A549 (cell line): ENCODE measurements around the gene IL17REL. TPM values are rescaled to one million over a fixed set of nuclear protein-coding genes. Genes with fewer than 3 reads are reported as not detected.
"Not testable (repeated sequence)": the region's sequence is repeated elsewhere in the genome, so short reads cannot be mapped to it uniquely, and the experiment has no call there.

ENCODE experiments used
- ATAC-seq, 2 experiments: fragments of 200-7000 bp in 1 of 2; fragments of >200 bp in 1 of 2; cut with Nextera tagmentation in 1 of 2; cut with Tn5 transposase in 1 of 2; 3 replicates each; pipeline versions ENCODE4 v1.8.0 to v1.9.1; 2018 to 2020; ENCODE audit warnings: mild to moderate bottlenecking in 1 of 2, moderate library complexity in 1 of 2
- CTCF ChIA-PET: fragments of 300-600 bp; sonication (Branson Sonifier 250); formaldehyde crosslinking; extraction: SDS; loops from one replicate; lab custom pipeline; 2021; ENCODE audit warnings: antibody characterized with exemption, inconsistent platforms; lab: Yijun Ruan, JAX
- POLR2A ChIA-PET: fragments of 350-600 bp; formaldehyde crosslinking; extraction: SDS; loops from one replicate; lab custom pipeline; 2021; ENCODE audit warnings: antibody characterized with exemption, inconsistent platforms; lab: Yijun Ruan, JAX
- DNase-seq, 2 experiments: peaks; one replicate each; pipeline versions ENCODE4 v3.0.0 to v3.0.0-alpha.2; 2011 to 2016; ENCODE audit warnings: low read depth in 1 of 2, low spot score in 1 of 2
- FAIRE-seq: peaks from 2 replicates; lab custom pipeline; 2011; peaks lifted over from hg19 to GRCh38; lab: Jason Lieb, UNC
- H3K27ac ChIP-seq, 2 experiments: fragments of >200 bp; sonication (Bioruptor Twin); formaldehyde crosslinking; 3 replicates each; pipeline ENCODE4 v1.5.1; 2016 to 2017
- H3K4me1 ChIP-seq: fragments of >200 bp; sonication (Bioruptor Twin); formaldehyde crosslinking; 3 replicates; pipeline ENCODE4 v1.6.1; 2016
- H3K4me2 ChIP-seq: fragments of >200 bp; sonication (Bioruptor Twin); formaldehyde crosslinking; 3 replicates; pipeline ENCODE4 v1.6.1; 2016
- H3K4me3 ChIP-seq: fragments of >200 bp; sonication (Bioruptor Twin); formaldehyde crosslinking; 3 replicates; pipeline ENCODE4 v1.5.1; 2016
- H3K9me3 ChIP-seq: fragments of >200 bp; sonication (Bioruptor Twin); formaldehyde crosslinking; 3 replicates; pipeline ENCODE4 v1.6.1; 2016
- CEBPB ChIP-seq, 2 experiments: fragments of >200 bp in 1 of 2; sonication (Bioruptor Twin) in 1 of 2; formaldehyde crosslinking in 1 of 2; IDR thresholded peaks; 2 replicates each; pipeline ENCODE4 v1.6.1; 2012 to 2016
- GATA3 ChIP-seq: IDR thresholded peaks from 2 replicates; pipeline ENCODE4 v1.6.1; 2012; ENCODE audit warnings: borderline replicate concordance
- MAFK ChIP-seq: fragments of 450-650 bp; IDR thresholded peaks from 2 replicates; pipeline ENCODE4 v1.6.1; 2014; ENCODE audit not compliant: partially characterized antibody
- PHF8 ChIP-seq: fragments of 200-600 bp; sonication (generic); IDR thresholded peaks from 2 replicates; pipeline ENCODE4 v1.6.1; 2016; ENCODE audit warnings: low read depth, mild to moderate bottlenecking, antibody characterized with exemption, moderate library complexity, borderline replicate concordance
- RCOR1 ChIP-seq: fragments of 150-350 bp; IDR thresholded peaks from 2 replicates; pipeline ENCODE4 v1.6.1; 2014; ENCODE audit warnings: antibody characterized with exemption, low read length, low read depth
- RNF2 ChIP-seq: fragments of 200-600 bp; sonication (generic); IDR thresholded peaks from 2 replicates; pipeline ENCODE4 v1.6.1; 2016; ENCODE audit warnings: low read depth, mild to moderate bottlenecking, antibody characterized with exemption, moderate library complexity, borderline replicate concordance
- ZC3H11A ChIP-seq: fragments of 450-650 bp; IDR thresholded peaks from 2 replicates; pipeline ENCODE4 v1.6.1; 2014; ENCODE audit warnings: antibody characterized with exemption, mild to moderate bottlenecking
- WGBS: methylation state at CpG from one replicate; pipeline ENCODE4 v1.1.6; 2017; ENCODE audit errors: missing lambda C conversion rate; 5-methylcytosine and 5-hydroxymethylcytosine counted together
- polyA plus RNA-seq, 4 experiments: library from polyadenylated mRNA; depleted of rRNA in 3 of 4; stranded (reverse); fragments of >200 nt; fragmentation: RNase III in 1 of 4; extraction: RNeasy Plus Mini Kit Qiagen cat#74134 plus additional on column Dnase treatment in 1 of 4; gene quantifications; 2 replicates in 3 of 4; 3 replicates in 1 of 4; pipeline ENCODE4 v1.2.3, GENCODE V29; 2011 to 2017
- TF ChIP-seq, protein P1 (sequence below): fragments of >200 bp; sonication (Bioruptor Twin); formaldehyde crosslinking; IDR thresholded peaks from 3 replicates; pipeline ENCODE4 v1.5.1; 2016

The IL17REL gene
- polyA plus RNA-seq, 2 of the 4 experiments (the other 2 are of a cell fraction): 0.06 TPM; not detected in 1

DNA sequence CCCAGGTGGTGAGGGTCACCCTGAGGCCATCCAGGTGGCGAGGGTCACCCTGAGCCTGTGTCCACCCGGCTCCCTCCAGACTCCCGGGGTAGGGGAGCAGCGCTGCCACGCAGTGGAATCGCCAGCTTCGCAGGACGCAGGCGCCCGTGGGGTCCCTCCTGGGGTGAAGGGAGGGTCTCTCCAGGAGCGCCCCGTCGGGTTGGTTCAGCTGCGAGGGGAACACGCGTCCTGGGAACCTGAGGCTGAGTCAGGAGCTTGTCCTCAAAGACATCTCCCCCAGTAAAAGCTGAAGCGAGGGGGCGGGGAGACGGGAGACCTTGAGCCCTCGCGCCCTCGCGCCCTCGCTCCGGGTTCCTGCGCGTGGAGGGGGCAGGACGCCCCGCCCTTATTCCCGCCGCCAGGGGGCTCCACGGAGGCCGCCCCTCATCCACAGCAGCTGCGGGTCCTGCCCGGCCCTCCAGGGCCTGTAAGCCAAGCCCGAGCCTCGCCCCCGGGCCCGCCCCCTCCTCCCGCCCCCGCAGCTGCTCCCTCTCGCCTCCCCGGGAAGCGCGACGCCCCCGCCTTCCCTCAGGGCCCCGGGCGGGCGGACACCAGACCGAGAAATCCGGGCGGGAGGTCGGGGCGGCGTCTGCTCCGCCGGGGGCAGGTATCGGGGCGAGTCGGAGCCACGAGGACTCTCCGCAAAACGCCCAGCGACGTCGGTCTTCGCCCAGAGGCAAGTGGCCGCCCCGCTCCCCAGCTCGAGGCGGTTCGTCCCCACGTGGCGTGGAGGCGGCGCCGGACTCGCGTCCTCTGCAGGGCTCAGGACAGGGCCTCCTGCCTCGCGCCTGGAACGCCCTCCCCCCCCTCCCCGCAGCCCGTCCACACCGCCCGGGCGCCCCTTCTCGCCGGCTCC lies 29.2 kb downstream of the IL17REL start:
- Histone ChIP-seq H3K4me1 (no peaks in the 10 kb centered on the region), H3K4me2 (peak overlapping the region; percentile 67), H3K27ac (peak overlapping the region; percentile 30 to 71; a peak in 3 of 6 replicates), H3K4me3 (peak overlapping the region; percentile 29), H3K9me3 (peaks cover 26% of the 10 kb centered on the region)
- FAIRE-seq (no peak), DNase-seq (no peak), ATAC-seq (peak in 1 of 2 experiments; percentile 69; a peak in 4 of 6 replicates)
- ChIA-PET CTCF (interaction anchor here (1.1 to 2.6 kb wide), 6 partner anchors 10 to 47 kb away, joined by 3 to 13 read pairs (median 4); no protein-coding TSS in a partner anchor), POLR2A (interaction anchor here (0.7 kb wide), 1 partner anchor 13 kb away, joined by 3 read pairs; no protein-coding TSS in a partner anchor)
- WGBS: 75% methylated on average over 19 of the region's 90 CpGs
- TF ChIP-seq RCOR1: no peak
- TF ChIP-seq, protein P1, sequence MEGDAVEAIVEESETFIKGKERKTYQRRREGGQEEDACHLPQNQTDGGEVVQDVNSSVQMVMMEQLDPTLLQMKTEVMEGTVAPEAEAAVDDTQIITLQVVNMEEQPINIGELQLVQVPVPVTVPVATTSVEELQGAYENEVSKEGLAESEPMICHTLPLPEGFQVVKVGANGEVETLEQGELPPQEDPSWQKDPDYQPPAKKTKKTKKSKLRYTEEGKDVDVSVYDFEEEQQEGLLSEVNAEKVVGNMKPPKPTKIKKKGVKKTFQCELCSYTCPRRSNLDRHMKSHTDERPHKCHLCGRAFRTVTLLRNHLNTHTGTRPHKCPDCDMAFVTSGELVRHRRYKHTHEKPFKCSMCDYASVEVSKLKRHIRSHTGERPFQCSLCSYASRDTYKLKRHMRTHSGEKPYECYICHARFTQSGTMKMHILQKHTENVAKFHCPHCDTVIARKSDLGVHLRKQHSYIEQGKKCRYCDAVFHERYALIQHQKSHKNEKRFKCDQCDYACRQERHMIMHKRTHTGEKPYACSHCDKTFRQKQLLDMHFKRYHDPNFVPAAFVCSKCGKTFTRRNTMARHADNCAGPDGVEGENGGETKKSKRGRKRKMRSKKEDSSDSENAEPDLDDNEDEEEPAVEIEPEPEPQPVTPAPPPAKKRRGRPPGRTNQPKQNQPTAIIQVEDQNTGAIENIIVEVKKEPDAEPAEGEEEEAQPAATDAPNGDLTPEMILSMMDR: peak; percentile 18; the same call in 2 of the 3 replicates

DNA sequence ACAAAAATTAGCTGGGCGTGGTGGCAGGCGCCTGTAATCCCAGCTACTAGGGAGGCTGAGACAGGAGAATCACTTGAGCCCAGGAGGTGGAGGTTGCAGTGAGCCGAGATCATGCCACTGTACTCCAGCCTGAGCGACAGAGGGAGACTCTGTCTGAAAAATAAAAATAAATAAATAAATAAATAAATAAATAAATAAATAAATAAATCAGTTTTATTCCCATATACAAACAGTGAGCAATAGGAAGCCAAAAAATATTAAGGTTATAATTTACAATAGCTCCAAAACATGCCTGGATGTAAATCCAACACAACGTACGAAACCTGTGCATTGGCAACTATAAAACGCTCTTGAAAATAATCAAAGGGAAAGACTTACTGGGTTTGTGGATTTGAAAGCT lies 30.8 kb downstream of the IL17REL start:
- CTCF ChIA-PET: interaction anchor here (0.8 to 2.6 kb wide), 5 partner anchors 11 to 49 kb away, joined by 3 to 13 read pairs (median 3); no protein-coding TSS in a partner anchor

DNA sequence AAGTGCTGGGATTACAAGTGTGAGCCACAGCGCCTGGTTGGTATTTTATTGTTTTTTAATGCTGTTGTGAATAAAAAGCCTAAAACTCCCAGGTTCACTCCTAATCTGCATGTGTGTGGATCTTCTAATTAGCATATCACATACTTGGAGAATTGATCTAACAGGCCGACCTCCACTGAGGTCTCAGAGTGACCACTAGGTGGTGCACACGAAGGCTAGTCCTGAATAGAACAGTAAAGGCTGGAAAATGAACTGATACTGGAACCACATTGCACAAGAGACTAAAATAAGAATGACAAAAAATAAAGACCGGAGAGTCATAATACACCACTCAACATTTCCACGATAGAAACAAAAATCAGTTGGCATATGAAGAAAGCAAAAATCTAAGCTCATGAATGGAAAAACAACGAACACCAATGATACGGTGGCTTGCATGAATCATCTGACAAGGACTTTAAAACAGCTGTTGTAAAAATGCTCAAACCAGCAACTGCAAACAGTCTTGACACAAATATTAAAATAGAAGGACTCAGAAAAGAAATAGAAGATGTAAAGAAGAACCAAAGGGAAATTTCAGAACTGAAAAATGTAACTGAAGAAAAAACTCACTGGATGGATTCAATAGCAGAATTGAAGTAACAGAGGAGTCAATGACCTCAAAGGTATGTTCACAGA lies 32.8 kb downstream of the IL17REL start:
- CTCF ChIA-PET: interaction anchor here (0.7 to 2.0 kb wide), 3 partner anchors 11 to 18 kb away, joined by 3 to 10 read pairs (median 5); no protein-coding TSS in a partner anchor
- DNase-seq (peak; percentile 33 to 58), FAIRE-seq (no peak), ATAC-seq (peak in 1 of 2 experiments; percentile 68; a peak in 3 of 6 replicates)
- POLR2A ChIA-PET: no interaction called here
- no peak overlapping the region for H3K27ac ChIP-seq
- no peak overlapping the region for H3K4me2 ChIP-seq
- H3K9me3 ChIP-seq: peaks cover 8% of the 10 kb centered on the region; the same call in 2 of the 3 replicates
- H3K4me1 ChIP-seq: peaks cover 9% of the 10 kb centered on the region; the same call in 2 of the 3 replicates
- H3K4me3 ChIP-seq: no peak overlapping the region
- 28% methylated on average over 7 of the region's 7 CpGs for WGBS
- peak in 1 of 2 experiments; percentile 19; a peak in 1 of 4 replicates for TF ChIP-seq CEBPB (IDR thresholded peaks at IDR 0.05)
- TF ChIP-seq, protein P1: peak; percentile 16; the same call in 1 of the 3 replicates
- no peak for TF ChIP-seq MAFK
- no peak for TF ChIP-seq PHF8

More for the DNA sequence above, 30.8 kb downstream of the IL17REL start:
- POLR2A ChIA-PET, ATAC-seq, H3K4me1 ChIP-seq, H3K27ac ChIP-seq, DNase-seq: not testable (repeated sequence)
- 82% methylated on average over 7 of the region's 7 CpGs for WGBS
- peak; percentile 67 for TF ChIP-seq ZC3H11A
- TF ChIP-seq, all 56 proteins: peak for 1; not testable (repeated sequence) for 55
- H3K9me3 ChIP-seq: peaks cover 18% of the 10 kb centered on the region; the same call in 2 of the 3 replicates
- not testable (repeated sequence) for H3K4me2 ChIP-seq, FAIRE-seq, H3K4me3 ChIP-seq

DNA sequence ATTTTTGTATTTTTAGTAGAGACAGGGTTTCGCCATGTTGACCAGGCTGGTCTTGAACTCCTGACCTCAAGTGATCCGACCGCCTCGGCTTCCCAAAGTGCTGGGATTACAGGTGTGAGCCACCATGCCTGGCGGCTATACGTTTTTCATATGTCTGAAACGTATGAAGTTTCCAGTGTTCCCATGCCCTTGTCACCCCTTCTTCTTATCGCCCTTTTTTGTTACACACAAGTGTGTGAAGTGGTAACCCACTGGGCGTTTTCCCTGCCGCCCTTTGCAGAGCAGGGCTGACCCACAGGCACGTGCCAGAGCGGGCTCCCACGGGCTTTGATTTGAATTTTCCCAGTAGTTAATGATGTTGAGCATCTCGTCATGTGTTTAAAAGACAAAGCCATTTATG lies 35.0 kb downstream of the IL17REL start:
- ATAC-seq: no peak
- no peak overlapping the region for H3K27ac ChIP-seq
- H3K4me2 ChIP-seq: no peak overlapping the region
- peaks cover 9% of the 10 kb centered on the region; the same call in 2 of the 3 replicates for H3K4me1 ChIP-seq
- no peak for FAIRE-seq
- CTCF ChIA-PET: interaction anchor here (1.2 kb wide), 1 partner anchor 47 kb away, joined by 3 read pairs; no protein-coding TSS in a partner anchor
- H3K4me3 ChIP-seq: no peak overlapping the region
- peaks cover 8% of the 10 kb centered on the region; the same call in 2 of the 3 replicates for H3K9me3 ChIP-seq
- TF ChIP-seq GATA3: no peak
- TF ChIP-seq RNF2: no peak
- WGBS: 88% methylated on average over 14 of the region's 14 CpGs
- POLR2A ChIA-PET: no interaction called here
- DNase-seq: no peak
